IPS-20b (cell line): ENCODE results near the gene FAM118A.
"Not testable (repeated sequence)": the region's sequence is repeated elsewhere in the genome, so short reads cannot be mapped to it uniquely, and the experiment has no call there.

Experiments
- H3K27ac ChIP-seq: one replicate; pipeline ENCODE4 v1.5.1; 2013; ENCODE audit warnings: low read length
- H3K27me3 ChIP-seq: 2 replicates; pipeline ENCODE4 v1.6.1; 2013; ENCODE audit warnings: mild to moderate bottlenecking, low read length, inconsistent platforms; ENCODE audit not compliant: insufficient read depth
- H3K36me3 ChIP-seq: 2 replicates; pipeline ENCODE4 v1.6.1; 2013; ENCODE audit warnings: low read depth, mild to moderate bottlenecking, inconsistent platforms, low read length, moderate library complexity; ENCODE audit not compliant: insufficient read depth
- H3K4me1 ChIP-seq: 2 replicates; pipeline ENCODE4 v1.6.1; 2013; ENCODE audit warnings: mild to moderate bottlenecking, control low read depth, inconsistent platforms, low read length, moderate library complexity; ENCODE audit not compliant: insufficient read depth
- H3K4me3 ChIP-seq: 2 replicates; pipeline ENCODE4 v1.5.1; 2013; ENCODE audit warnings: mild to moderate bottlenecking, low read length, inconsistent platforms
- H3K9ac ChIP-seq: 2 replicates; pipeline ENCODE4 v1.6.1; 2013; ENCODE audit warnings: low read depth, mild to moderate bottlenecking, inconsistent platforms, low read length, moderate library complexity
- H3K9me3 ChIP-seq: 2 replicates; pipeline ENCODE4 v1.6.1; 2013; ENCODE audit warnings: mild to moderate bottlenecking, low read depth, low read length, inconsistent platforms; ENCODE audit not compliant: insufficient read depth

FAM118A gene

DNA sequence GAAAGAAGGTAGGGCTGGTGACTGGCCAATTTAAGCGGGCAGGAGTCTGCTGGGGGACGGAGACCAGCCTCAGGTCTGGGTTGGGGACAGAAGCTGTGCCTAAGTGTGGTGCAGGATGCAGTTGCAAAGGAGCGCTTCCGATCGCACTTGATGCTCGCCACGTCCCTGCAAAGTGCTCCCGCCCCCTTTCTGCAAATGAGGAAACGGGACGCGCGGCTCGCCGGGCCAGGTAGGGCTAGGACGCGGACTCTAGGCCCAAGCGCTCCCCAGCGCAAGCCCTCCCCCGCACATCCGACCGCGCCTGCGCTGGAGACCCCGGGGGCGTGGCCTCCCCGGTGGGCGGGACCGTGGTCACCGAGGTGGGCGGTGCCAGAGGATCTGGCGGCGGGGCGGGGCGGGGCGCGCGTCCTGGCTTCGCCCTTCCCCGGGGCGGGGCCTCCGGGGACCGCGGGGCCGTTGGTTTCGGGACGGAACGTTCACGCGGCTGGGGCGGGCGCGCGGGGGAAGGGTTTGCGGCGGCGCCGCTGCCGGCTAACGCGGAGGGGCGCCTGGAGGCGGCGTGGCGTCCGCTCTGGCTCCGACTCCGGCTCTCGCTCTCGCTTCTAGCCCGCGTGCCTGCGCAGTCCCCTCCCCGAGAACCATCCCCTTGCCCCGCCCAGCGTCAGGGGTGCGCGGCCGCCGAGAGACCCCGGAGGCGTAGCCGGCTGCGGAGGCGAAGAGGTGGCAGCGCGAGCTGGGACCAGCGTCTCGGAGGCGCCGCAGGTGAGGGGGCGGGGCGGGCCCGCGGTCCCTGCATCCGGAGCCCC lies at the start of gene FAM118A:
Gene FAM118A (plus strand): TSS at position 513 of the 806 bp plus-strand sequence. CDS start 12,446 bp downstream, outside the sequence.
- Histone ChIP-seq H3K9me3 (no peaks in the 10 kb centered on the region), H3K4me1 (peaks cover 5% of the 10 kb centered on the region; the same call in 1 of the 2 replicates), H3K36me3 (no peaks in the 10 kb centered on the region), H3K27ac (no peak within 1 kb of the TSS), H3K27me3 (peaks cover 9% of the 10 kb centered on the region), H3K9ac (peak within 1 kb of the TSS; percentile 81), H3K4me3 (peak within 1 kb of the TSS; percentile 89)

DNA sequence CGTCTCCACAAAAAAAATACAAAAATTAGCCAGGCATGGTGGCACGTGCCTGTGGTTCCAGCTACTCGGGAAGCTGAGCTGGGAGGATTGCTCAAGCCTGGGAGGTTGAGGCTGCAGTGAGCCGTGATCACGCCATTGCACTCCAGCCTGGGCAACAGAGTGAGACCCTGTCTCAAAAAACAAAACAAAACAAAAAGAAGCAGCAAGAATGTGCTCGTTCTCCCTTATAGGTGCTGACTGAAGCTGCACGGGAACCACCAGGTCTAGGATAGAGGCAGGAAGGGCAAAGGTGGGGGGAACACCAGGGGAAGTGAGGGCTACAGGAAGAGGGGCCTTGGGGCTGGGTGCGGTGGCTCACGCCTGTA lies 49.4 kb upstream of the FAM118A start:
- not testable (repeated sequence) for H3K27ac ChIP-seq, H3K4me1 ChIP-seq, H3K9ac ChIP-seq, H3K9me3 ChIP-seq, H3K36me3 ChIP-seq, H3K4me3 ChIP-seq
- H3K27me3 ChIP-seq, result peaks cover 18% of the 10 kb centered on the region

- no peak overlapping the region for H3K27ac ChIP-seq
- no peak overlapping the region for H3K4me3 ChIP-seq
- no peaks in the 10 kb centered on the region for H3K4me1 ChIP-seq
Measured at GRCh38 chr22:45261407-45262088, 48.2 kb upstream of the FAM118A start.

GRCh38 chr22:45262195-45262930 lies 47.4 kb upstream of the FAM118A start:
- Histone ChIP-seq H3K4me3 (no peak overlapping the region), H3K9ac (no peak overlapping the region), H3K27me3 (peaks cover 18% of the 10 kb centered on the region), H3K9me3 (no peaks in the 10 kb centered on the region), H3K27ac (no peak overlapping the region), H3K4me1 (no peaks in the 10 kb centered on the region), H3K36me3 (no peaks in the 10 kb centered on the region)

More at GRCh38 chr22:45261407-45262088, 48.2 kb upstream of the FAM118A start:
- Histone ChIP-seq H3K9ac (no peak overlapping the region), H3K9me3 (no peaks in the 10 kb centered on the region), H3K36me3 (no peaks in the 10 kb centered on the region), H3K27me3 (peaks cover 18% of the 10 kb centered on the region)

DNA sequence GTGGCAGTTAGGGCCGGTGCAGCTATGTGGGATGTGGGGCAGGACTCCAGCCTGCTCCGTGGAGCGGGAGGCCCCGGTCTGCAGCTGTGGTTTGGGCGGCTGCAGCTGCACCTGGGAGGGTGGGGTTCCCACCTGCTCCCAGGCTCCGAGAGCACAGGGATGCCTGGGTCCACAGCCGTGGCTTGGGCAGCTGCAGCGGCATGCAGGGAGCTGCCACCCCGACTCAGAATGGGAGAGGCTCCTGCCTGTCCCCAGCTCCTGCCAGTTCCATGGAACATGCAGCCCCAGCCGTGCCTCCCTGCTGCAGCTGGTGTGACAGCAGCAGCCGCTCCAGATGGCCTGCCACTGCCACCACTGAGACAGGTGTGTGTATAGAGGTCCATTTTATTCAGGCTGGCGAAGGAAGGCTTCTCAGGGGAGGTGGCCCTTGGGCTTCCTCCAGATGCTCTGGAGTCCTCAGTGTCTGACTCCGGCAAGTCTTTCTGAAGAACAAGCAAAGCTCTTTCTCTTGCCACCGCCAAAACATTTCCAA lies 46.7 kb upstream of the FAM118A start:
- Histone ChIP-seq H3K36me3 (no peaks in the 10 kb centered on the region), H3K4me3 (no peak overlapping the region), H3K9ac (no peak overlapping the region), H3K4me1 (no peaks in the 10 kb centered on the region), H3K27me3 (peaks cover 18% of the 10 kb centered on the region), H3K27ac (no peak overlapping the region), H3K9me3 (no peaks in the 10 kb centered on the region)

GRCh38 chr22:45263463-45264269 lies 46.1 kb upstream of the FAM118A start:
- peaks cover 18% of the 10 kb centered on the region for H3K27me3 ChIP-seq
- H3K27ac ChIP-seq, result no peak overlapping the region
- no peak overlapping the region for H3K4me3 ChIP-seq
- no peaks in the 10 kb centered on the region for H3K9me3 ChIP-seq
- H3K36me3 ChIP-seq, result no peaks in the 10 kb centered on the region
- H3K9ac ChIP-seq, result no peak overlapping the region; the same call in 1 of the 2 replicates
- H3K4me1 ChIP-seq, result no peaks in the 10 kb centered on the region

- Histone ChIP-seq H3K9ac (no peak overlapping the region), H3K4me3 (no peak overlapping the region), H3K27me3 (peaks cover 31% of the 10 kb centered on the region), H3K4me1 (peaks cover 8% of the 10 kb centered on the region; the same call in 1 of the 2 replicates), H3K27ac (no peak overlapping the region), H3K36me3 (no peaks in the 10 kb centered on the region), H3K9me3 (no peaks in the 10 kb centered on the region)
Measured at GRCh38 chr22:45265535-45265934, 44.2 kb upstream of the FAM118A start.

DNA sequence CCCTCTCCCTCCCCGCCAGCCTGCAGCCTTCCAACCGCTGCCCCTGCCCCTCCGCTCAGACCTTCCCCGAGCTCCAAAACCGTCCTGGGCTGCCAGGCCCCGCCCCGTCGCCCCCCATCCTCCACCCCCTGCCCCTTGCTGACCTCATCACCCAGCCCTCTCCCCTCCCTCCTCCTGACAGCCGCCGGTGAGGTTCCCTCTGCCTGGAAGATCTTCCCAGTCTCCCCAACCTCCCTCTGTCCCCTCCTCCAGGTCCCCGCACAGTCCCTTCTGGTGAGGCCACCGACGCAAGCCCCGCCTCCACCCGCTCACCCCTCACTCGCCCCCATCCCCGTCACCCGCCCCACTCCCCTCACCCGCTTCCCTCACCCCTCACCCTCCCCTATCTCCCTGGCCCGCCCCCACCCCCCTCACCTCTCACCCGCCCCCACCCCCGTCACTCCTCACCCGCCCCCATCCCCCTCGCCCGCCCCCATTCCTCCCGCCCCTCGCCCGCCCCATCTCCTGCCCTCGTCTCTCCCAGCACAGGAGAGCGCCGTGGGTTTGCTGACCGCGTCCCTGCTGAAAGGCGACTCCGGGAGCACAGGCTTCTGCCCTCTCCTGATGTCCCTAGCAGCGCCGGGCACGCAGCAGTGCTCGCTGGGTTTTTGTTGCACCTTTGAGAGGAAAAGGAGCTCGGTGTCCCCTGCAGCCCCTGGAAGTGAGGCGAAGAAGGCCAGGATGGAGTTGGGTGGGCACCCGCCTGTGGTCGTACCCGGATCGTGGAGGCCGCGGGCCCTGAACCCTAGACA lies 41.4 kb upstream of the FAM118A start:
- Histone ChIP-seq H3K27me3 (peaks cover 19% of the 10 kb centered on the region), H3K9ac (peak overlapping the region; percentile 82; the same call in 1 of the 2 replicates), H3K4me3 (peak overlapping the region; percentile 91), H3K9me3 (no peaks in the 10 kb centered on the region), H3K36me3 (no peaks in the 10 kb centered on the region), H3K4me1 (peaks cover 8% of the 10 kb centered on the region; the same call in 1 of the 2 replicates), H3K27ac (peak overlapping the region; percentile 53)

DNA sequence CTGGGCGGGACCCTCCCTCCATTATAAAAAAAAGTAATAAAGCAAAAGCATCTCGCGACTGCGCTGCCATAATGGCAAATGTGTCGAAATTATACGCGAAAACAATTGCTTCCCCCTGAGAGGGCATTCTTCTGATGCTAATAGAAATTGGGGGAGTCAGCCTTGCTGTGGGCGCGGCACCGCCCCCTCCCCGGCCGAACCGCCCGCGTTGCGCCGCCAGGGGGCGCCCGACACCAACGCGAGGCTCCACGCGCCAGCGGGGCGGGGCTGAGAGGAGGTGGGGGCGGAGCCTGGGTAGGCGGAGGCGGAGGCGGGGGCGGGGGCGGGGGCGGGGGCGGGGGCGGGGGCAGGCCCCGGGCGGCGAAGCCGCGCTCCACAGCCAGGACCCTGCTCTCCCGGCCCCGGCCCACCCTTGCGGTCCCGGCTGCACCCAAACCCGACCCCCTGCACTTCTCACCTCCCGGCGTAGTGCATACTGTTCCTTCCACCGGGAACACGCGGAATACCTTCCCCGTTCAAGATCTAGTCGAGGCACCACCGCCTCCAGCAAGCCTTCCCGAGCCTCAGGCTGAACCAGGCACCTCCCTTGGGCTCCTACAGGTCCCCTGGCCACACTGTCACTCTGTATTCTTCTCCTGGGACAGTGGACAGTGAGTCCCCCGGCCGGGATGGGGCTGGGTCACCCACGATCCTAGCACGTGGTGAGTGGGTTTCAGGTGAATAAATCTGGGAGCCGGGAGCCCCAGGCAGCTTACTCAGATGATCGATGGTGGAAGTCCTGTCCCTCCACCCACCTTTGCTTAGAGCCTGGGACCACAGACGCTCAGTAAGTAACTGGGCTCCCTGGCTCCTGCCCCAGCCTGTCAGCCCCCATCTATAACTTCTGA lies 40.5 kb upstream of the FAM118A start:
- Histone ChIP-seq H3K27ac (peak overlapping the region; percentile 53), H3K4me1 (peaks cover 8% of the 10 kb centered on the region; the same call in 1 of the 2 replicates), H3K9ac (peak overlapping the region; percentile 82; the same call in 1 of the 2 replicates)

More for the DNA sequence above, 40.5 kb upstream of the FAM118A start:
- Histone ChIP-seq H3K36me3 (no peaks in the 10 kb centered on the region), H3K9me3 (no peaks in the 10 kb centered on the region), H3K4me3 (peak overlapping the region; percentile 91), H3K27me3 (peaks cover 16% of the 10 kb centered on the region)
